Tibial nerve (tissue), 4 donors: ENCODE measurements around the gene MIEF1.

Experiments used
- CTCF ChIP-seq, 5 experiments: fragments of 200-600 bp in 3 of 5; fragments of 450-650 bp in 2 of 5; sonication (generic) in 3 of 5; IDR thresholded peaks; one replicate each; pipeline ENCODE4 v1.5.1; 2016 to 2019; ENCODE audit warnings: antibody characterized with exemption in 5 of 5, mild to moderate bottlenecking in 3 of 5, moderate library complexity in 2 of 5
- EP300 ChIP-seq, 2 donors: sonication (generic); formaldehyde crosslinking; IDR thresholded peaks; one replicate each; pipeline ENCODE4 v1.6.1; 2017; ENCODE audit warnings: antibody characterized with exemption in 2 of 2, mild to moderate bottlenecking in 1 of 2
- POLR2A ChIP-seq, 2 donors: fragments of 450-650 bp; IDR thresholded peaks; one replicate each; pipeline ENCODE4 v1.6.1; 2017; ENCODE audit warnings: antibody characterized with exemption in 2 of 2, mild to moderate bottlenecking in 2 of 2, moderate library complexity in 2 of 2

GRCh38 chr22:39479254-39479653 is 22.8 kb upstream of the MIEF1 start:
- no peak for TF ChIP-seq CTCF (IDR thresholded peaks at IDR 0.05)
- no peak for TF ChIP-seq EP300 (IDR thresholded peaks at IDR 0.05)
- TF ChIP-seq POLR2A (IDR thresholded peaks at IDR 0.05), result no peak
